Large intestine (tissue), 12 donors: ENCODE measurements around the gene TRIM13. TPM values are rescaled to one million over a fixed set of nuclear protein-coding genes. Genes with fewer than 3 reads are reported as not detected.
"Not testable (repeated sequence)": the region's sequence is repeated elsewhere in the genome, so short reads cannot be mapped to it uniquely, and the experiment has no call there.

Source experiments
- DNase-seq, 2 donors: peaks; one replicate each; pipeline versions ENCODE4 v3.0.0 to v3.0.0-alpha.2; 2013
- H3K27ac ChIP-seq: one replicate; pipeline ENCODE4 v1.5.1; 2013; ENCODE audit warnings: low read length
- H3K27me3 ChIP-seq: 2 replicates; pipeline ENCODE4 v1.6.1; 2013; ENCODE audit warnings: low read length; ENCODE audit not compliant: control insufficient read depth, insufficient read depth
- H3K36me3 ChIP-seq: 2 replicates; pipeline ENCODE4 v1.6.1; 2013; ENCODE audit warnings: low read length; ENCODE audit not compliant: control insufficient read depth, insufficient read depth
- H3K4me1 ChIP-seq: one replicate; pipeline ENCODE4 v1.6.1; 2013; ENCODE audit warnings: low read length; ENCODE audit not compliant: control insufficient read depth, insufficient read depth
- H3K4me3 ChIP-seq: one replicate; pipeline ENCODE4 v1.5.1; 2013; ENCODE audit warnings: low read length
- H3K9me3 ChIP-seq: one replicate; pipeline ENCODE4 v1.6.1; 2013; ENCODE audit warnings: mild to moderate bottlenecking, low read depth, low read length, moderate library complexity; ENCODE audit not compliant: control insufficient read depth
- WGBS: methylation state at CpG from one replicate; pipeline ENCODE4 v1.1.5; 2013; ENCODE audit warnings: low lambda C conversion rate; ENCODE audit not compliant: insufficient coverage; 5-methylcytosine and 5-hydroxymethylcytosine counted together
- long read RNA-seq, 11 donors: transcript quantifications; one replicate each; lab custom pipeline, GENCODE V29; 2026
- polyA plus RNA-seq: library from polyadenylated mRNA; unstranded; fragments of 120-200 nt; gene quantifications from one replicate; pipeline ENCODE4 v1.2.1, GENCODE V29; 2013

Gene TRIM13
- 33.8 TPM for polyA plus RNA-seq
- long read RNA-seq, donor 1, partial matches to known transcripts, result 0 of 5 reads
- long read RNA-seq, donor 1, other reads (novel, unspliced or antisense), result 0 of 5 reads
- long read RNA-seq, donor 2, full-length matches to known transcripts, result 15 of 27 reads
- long read RNA-seq, donor 2, partial matches to known transcripts, result 6 of 27 reads
- long read RNA-seq, donor 2, other reads (novel, unspliced or antisense), result 6 of 27 reads
- long read RNA-seq, donor 3, result 0 reads
- long read RNA-seq, donor 4, partial matches to known transcripts, result 0 of 2 reads
- long read RNA-seq, donor 4, other reads (novel, unspliced or antisense), result 0 of 2 reads
- long read RNA-seq, donor 5, full-length matches to known transcripts, result 5 of 5 reads
- long read RNA-seq, donor 5, partial matches to known transcripts, result 0 of 5 reads
- long read RNA-seq, donor 5, other reads (novel, unspliced or antisense), result 0 of 5 reads
- long read RNA-seq, donor 6, full-length matches to known transcripts, result 15 of 15 reads
- long read RNA-seq, donor 6, partial matches to known transcripts, result 0 of 15 reads
- long read RNA-seq, donor 6, other reads (novel, unspliced or antisense), result 0 of 15 reads
- long read RNA-seq, donor 7, full-length matches to known transcripts, result 7 of 7 reads
- long read RNA-seq, donor 7, partial matches to known transcripts, result 0 of 7 reads
- long read RNA-seq, donor 7, other reads (novel, unspliced or antisense), result 0 of 7 reads
- long read RNA-seq, donor 8, full-length matches to known transcripts, result 20 of 20 reads
- long read RNA-seq, donor 8, partial matches to known transcripts, result 0 of 20 reads
- long read RNA-seq, donor 8, other reads (novel, unspliced or antisense), result 0 of 20 reads
- long read RNA-seq, donor 9, full-length matches to known transcripts, result 17 of 17 reads
- long read RNA-seq, donor 9, partial matches to known transcripts, result 0 of 17 reads
- long read RNA-seq, donor 9, other reads (novel, unspliced or antisense), result 0 of 17 reads
- long read RNA-seq, donor 10, full-length matches to known transcripts, result 16 of 36 reads
- long read RNA-seq, donor 10, partial matches to known transcripts, result 20 of 36 reads
- long read RNA-seq, donor 10, other reads (novel, unspliced or antisense), result 0 of 36 reads
- long read RNA-seq, donor 11, transcript TRIM13-204 (3 exons, 2,607 nt), result major isoform, 6 of 10 reads
- long read RNA-seq, donor 11, partial matches to known transcripts, result 0 of 10 reads
- long read RNA-seq, donor 11, other reads (novel, unspliced or antisense), result 0 of 10 reads

GRCh38 chr13:49996951-49997895 is at the start of gene TRIM13:
Gene TRIM13 (plus strand): TSS chr13:49997042. CDS start chr13:50011941, 14,899 bp downstream.
- peaks cover 20% of the 10 kb centered on the region for H3K36me3 ChIP-seq
- peak within 1 kb of the TSS; percentile 91 for H3K4me3 ChIP-seq
- peaks cover 14% of the 10 kb centered on the region for H3K4me1 ChIP-seq
- 0% methylated on average over 1 of the region's 56 CpGs for WGBS
- peak within 1 kb of the TSS; percentile 99 for H3K27ac ChIP-seq
- H3K9me3 ChIP-seq, result no peaks in the 10 kb centered on the region
- peak; percentile 86 to 95 for DNase-seq
- no peaks in the 10 kb centered on the region for H3K27me3 ChIP-seq

- not testable (repeated sequence) for H3K4me1 ChIP-seq, H3K9me3 ChIP-seq, H3K4me3 ChIP-seq, H3K27me3 ChIP-seq, H3K36me3 ChIP-seq, H3K27ac ChIP-seq, DNase-seq
- 80% methylated on average over 2 of the region's 6 CpGs for WGBS
These were observed 48.0 kb upstream of the TRIM13 start for GRCh38 chr13:49948777-49949270.

DNA sequence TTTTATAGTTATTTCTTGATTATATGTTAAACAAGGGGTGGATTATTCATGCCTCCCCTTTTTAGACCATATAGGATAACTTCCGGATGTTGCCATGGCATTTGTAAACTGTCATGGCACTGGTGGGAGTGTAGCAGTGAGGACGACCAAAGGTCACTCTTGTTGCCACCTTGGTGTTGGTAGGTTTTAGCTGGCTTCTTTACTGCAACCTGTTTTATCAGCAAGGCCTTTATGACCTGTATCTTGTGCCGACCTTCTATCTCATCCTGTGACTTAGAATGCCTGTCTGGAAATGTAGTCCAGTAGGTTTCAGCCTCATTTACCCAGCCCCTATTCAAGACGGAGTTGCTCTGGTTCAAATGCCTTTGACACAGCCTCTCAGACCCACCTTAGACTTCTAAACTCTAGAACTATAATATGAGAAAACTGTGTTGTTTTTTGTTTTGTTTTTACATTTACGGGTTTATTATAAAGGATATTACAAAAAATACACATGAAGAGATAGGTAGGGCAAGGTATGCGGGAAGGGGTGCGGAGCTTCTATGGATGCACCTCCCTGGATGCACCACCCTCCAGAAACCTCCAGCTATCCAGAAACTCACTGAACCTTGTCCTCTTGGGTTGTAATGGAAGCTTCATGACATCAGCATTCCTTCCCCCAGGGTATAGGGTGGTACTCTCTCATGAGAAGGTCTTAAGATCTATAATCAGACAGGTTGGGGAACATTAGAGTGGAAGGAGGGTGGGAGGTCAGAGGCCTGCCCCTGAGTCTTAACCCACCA is 44.9 kb upstream of the TRIM13 start:
- peak; percentile 63 to 79 for DNase-seq
- Histone ChIP-seq H3K27ac (peak overlapping the region; percentile 77), H3K9me3 (peaks cover 4% of the 10 kb centered on the region), H3K4me3 (no peak overlapping the region), H3K27me3 (no peaks in the 10 kb centered on the region), H3K4me1 (peaks cover 24% of the 10 kb centered on the region), H3K36me3 (no peaks in the 10 kb centered on the region)
- 100% methylated on average over 1 of the region's 7 CpGs for WGBS

DNA sequence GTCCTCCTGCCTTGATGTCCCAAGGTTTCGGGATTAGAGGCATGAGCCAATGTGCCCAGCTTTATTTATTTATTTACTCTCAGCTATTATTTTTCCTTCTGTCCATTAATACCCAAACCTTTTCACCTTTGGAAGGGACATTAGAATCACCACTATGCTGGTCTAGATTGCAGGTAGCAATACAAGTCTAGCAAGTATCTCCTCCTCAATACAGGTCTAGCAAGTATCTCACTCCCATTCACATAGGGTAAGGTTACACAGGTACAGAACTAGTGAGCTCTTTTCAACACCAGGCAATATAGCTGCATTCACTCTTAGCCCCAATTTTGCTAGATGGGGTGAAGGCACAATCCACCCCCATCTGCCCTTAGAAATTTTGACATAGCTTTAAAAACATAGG is 43.3 kb upstream of the TRIM13 start:
- H3K27me3 ChIP-seq, result no peaks in the 10 kb centered on the region
- no peak overlapping the region for H3K27ac ChIP-seq
- H3K4me1 ChIP-seq, result peaks cover 24% of the 10 kb centered on the region
- no peak overlapping the region for H3K4me3 ChIP-seq
- peaks cover 4% of the 10 kb centered on the region for H3K9me3 ChIP-seq
- 100% methylated on average over 1 of the region's 1 CpG for WGBS
- DNase-seq, result no peak
- no peaks in the 10 kb centered on the region for H3K36me3 ChIP-seq

GRCh38 chr13:49954674-49955455 is 42.0 kb upstream of the TRIM13 start:
- H3K4me1 ChIP-seq, result peaks cover 24% of the 10 kb centered on the region
- H3K36me3 ChIP-seq, result no peaks in the 10 kb centered on the region
- H3K27ac ChIP-seq, result peak overlapping the region; percentile 93
- WGBS, result no CpG with 5 or more reads among the region's 2 CpGs
- peak; percentile 72 to 87 for DNase-seq
- H3K27me3 ChIP-seq, result no peaks in the 10 kb centered on the region
- H3K4me3 ChIP-seq, result no peak overlapping the region
- H3K9me3 ChIP-seq, result peaks cover 5% of the 10 kb centered on the region

DNA sequence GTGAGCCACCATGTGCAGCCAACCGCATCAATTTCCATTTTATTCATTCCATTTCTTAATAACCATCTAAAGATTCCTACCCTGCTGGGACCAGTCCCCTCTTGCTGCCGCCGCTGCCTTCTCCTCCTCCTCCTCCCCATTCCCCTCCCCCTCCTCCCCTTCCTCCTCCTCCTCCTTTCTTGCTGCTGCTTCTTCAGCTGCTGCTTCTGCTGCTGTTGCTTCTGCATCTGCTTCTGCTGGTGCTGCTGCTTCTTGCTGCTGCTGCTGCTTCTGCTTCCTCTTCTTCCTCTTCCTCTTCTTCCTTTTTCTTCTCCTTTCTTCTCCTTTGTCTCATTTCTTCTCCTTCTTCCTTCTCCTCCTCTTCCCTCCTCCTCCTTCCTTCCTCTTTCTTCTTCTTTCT is 40.7 kb upstream of the TRIM13 start:
- H3K27me3 ChIP-seq, result no peaks in the 10 kb centered on the region
- peaks cover 24% of the 10 kb centered on the region for H3K4me1 ChIP-seq
- no peak overlapping the region for H3K4me3 ChIP-seq
- no peak overlapping the region for H3K27ac ChIP-seq
- DNase-seq, result no peak
- H3K36me3 ChIP-seq, result no peaks in the 10 kb centered on the region
- WGBS, result 92% methylated on average over 2 of the region's 3 CpGs
- peaks cover 8% of the 10 kb centered on the region for H3K9me3 ChIP-seq

DNA sequence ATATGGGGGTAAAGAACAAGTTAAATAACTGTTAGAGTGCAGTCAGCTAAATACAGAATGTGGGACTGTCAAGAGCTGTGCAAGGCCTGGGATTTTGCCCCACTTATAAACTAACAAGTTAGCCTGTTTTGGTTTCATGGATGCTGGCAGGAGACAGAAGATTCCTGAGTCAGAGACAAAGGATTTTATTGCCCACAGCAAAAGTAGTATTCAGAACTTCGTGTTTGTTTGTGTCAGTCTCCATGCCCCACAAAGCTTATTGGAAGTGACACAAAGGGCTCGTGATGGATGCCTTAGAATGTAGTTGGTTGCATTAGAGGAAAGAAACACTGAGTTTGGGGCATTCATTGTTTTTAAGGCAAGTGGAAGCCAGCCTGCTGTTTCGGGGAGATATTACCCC is 38.5 kb upstream of the TRIM13 start:
- DNase-seq, result no peak

DNA sequence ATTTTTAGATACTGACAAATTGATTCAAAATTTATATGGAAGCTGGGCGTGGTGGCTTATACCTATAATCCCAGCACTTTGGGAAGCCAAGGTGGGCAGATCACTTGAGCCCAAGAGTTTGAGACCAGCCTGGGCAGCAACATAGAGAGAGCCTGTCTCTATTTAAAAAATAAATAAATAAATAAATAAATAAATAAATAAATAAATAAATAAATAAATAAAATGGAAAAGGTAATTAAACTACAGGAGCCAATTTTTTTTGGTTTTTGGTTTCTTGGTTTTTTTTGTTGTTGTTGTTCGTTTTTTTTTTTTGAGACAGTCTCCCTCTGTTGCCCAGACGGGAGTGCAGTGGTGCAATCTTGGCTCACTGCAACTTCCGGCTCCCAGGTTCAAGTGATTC is 29.4 kb upstream of the TRIM13 start:
- H3K27me3 ChIP-seq, result no peaks in the 10 kb centered on the region

More for the DNA sequence above, 38.5 kb upstream of the TRIM13 start:
- no peaks in the 10 kb centered on the region for H3K27me3 ChIP-seq
- H3K4me1 ChIP-seq, result peaks cover 15% of the 10 kb centered on the region
- H3K4me3 ChIP-seq, result no peak overlapping the region
- H3K27ac ChIP-seq, result no peak overlapping the region
- no CpG with 5 or more reads among the region's 3 CpGs for WGBS
- H3K36me3 ChIP-seq, result no peaks in the 10 kb centered on the region
- peaks cover 15% of the 10 kb centered on the region for H3K9me3 ChIP-seq

More for the DNA sequence above, 29.4 kb upstream of the TRIM13 start:
- H3K4me1 ChIP-seq, result no peaks in the 10 kb centered on the region
- WGBS, result 100% methylated on average over 1 of the region's 4 CpGs
- H3K4me3 ChIP-seq, result no peak overlapping the region
- no peaks in the 10 kb centered on the region for H3K36me3 ChIP-seq
- peaks cover 12% of the 10 kb centered on the region for H3K9me3 ChIP-seq
- DNase-seq, result no peak
- H3K27ac ChIP-seq, result no peak overlapping the region
